Measurements from ENCODE around the gene RGS10. TPM values are rescaled to one million over a fixed set of nuclear protein-coding genes. Genes with fewer than 3 reads are reported as not detected.

Gene RGS10
- total RNA-seq, 1 experiment from 2014 or later: 46.0 TPM

DNA sequence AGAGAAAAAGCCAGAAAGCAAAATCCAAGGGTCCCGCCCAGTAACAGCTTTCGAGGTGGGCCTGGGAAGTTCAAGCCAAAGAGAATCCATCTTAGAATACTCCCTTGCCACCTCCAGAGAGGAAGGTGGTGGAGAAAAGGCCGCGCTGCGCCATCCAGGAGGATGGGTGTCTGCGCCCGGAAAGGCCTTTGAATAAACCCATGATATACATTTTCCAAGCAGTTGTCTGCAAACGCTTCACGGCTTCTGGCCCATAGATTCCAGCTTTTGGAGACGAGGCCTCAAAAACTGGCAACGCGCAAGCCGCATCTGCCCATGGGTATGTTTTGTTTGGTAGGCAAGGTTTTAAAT is 17.8 kb downstream of the RGS10 start:
- H3K27ac ChIP-seq: no peak overlapping the region
- intact Hi-C loops (cut with micrococcal nuclease; ENCODE audit: unreplicated experiment): loop anchor here (5.0 kb wide), 2 partner anchors 62 to 133 kb away; no protein-coding TSS in a partner anchor

DNA sequence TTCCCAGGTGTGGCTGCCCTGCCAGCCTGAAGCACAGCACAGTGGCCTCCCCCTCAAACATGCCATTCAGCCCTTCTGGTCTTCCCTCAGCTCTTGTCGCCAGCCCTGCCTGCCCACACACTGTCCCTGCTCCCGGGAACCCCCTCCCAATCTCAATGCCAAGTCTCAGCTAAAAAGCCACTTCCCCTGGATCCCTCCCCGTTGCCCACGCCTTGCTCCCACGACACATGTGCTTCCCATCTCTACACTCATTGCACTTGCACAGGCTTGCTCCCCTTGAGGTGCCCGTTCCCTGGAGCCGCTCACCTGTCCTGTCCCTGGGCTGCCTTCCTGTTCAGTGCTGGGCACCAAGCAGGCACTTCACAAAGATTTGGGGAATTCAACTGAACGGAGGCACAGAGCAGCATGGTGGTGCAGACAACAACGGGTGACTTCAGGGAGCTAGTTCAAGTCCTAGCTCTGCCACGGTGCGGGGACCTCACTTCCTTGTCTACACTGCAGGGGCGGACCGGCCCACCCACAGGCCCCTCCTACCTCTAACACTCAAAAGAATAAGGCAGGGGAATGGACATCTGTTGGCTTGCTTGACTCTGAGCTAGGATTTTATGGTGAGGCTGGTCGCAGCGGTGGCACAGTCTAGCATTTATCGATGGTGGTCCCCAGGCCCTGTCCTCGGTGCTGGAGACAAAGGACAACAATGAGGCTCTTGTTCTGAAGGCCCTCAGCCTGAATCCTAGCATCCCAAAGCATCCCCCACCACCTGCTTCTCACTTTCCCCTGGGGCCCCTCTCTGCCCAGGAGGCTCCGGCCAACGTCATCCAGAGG is 18.4 kb downstream of the RGS10 start:
- CTCF ChIA-PET: interaction anchor here (0.6 kb wide), 1 partner anchor 24 kb away, joined by 4 read pairs; no protein-coding TSS in a partner anchor
- Histone ChIP-seq H3K9me3 (ENCODE audit: insufficient read depth, low read depth) (no peaks in the 10 kb centered on the region), H3K4me1 (replicated peaks; ENCODE audit: insufficient read depth) (peaks cover 28% of the 10 kb centered on the region), H3K79me2 (ENCODE audit: low read depth) (no peaks in the 10 kb centered on the region), H3F3A (ENCODE audit: insufficient read depth, low read depth) (peaks cover 21% of the 10 kb centered on the region), H3K27ac (peak overlapping the region; percentile 60), H2AFZ (no peak overlapping the region), H3K4me2 (peak overlapping the region; percentile 37; the same call in 1 of the 2 replicates), H3K4me3 (no peak overlapping the region), H4K20me1 (ENCODE audit: insufficient read depth) (no peaks in the 10 kb centered on the region), H3K9me2 (ENCODE audit: insufficient read depth) (no peaks in the 10 kb centered on the region), H3K27me3 (ENCODE audit: insufficient read depth, low read depth) (no peaks in the 10 kb centered on the region), H3K36me3 (ENCODE audit: low read depth) (no peaks in the 10 kb centered on the region)
- no TSS peak for BruUV-seq (replicated peaks)
- no peak for DNase-seq
- intact Hi-C loops (cut with micrococcal nuclease; ENCODE audit: unreplicated experiment): loop anchor here (1.0 to 5.0 kb wide), 4 partner anchors 17 to 133 kb away; no protein-coding TSS in a partner anchor
- POLR2A ChIA-PET (ENCODE audit: unreplicated experiment): no interaction called here
- TF ChIP-seq, protein P1, sequence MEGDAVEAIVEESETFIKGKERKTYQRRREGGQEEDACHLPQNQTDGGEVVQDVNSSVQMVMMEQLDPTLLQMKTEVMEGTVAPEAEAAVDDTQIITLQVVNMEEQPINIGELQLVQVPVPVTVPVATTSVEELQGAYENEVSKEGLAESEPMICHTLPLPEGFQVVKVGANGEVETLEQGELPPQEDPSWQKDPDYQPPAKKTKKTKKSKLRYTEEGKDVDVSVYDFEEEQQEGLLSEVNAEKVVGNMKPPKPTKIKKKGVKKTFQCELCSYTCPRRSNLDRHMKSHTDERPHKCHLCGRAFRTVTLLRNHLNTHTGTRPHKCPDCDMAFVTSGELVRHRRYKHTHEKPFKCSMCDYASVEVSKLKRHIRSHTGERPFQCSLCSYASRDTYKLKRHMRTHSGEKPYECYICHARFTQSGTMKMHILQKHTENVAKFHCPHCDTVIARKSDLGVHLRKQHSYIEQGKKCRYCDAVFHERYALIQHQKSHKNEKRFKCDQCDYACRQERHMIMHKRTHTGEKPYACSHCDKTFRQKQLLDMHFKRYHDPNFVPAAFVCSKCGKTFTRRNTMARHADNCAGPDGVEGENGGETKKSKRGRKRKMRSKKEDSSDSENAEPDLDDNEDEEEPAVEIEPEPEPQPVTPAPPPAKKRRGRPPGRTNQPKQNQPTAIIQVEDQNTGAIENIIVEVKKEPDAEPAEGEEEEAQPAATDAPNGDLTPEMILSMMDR (conservative IDR thresholded peaks at IDR 0.05): no peak
- no peak for TF ChIP-seq EZH2 (IDR thresholded peaks at IDR 0.05; ENCODE audit: low read depth)

More for the DNA sequence above, 17.8 kb downstream of the RGS10 start:
- no TSS peak for BruUV-seq (replicated peaks)
- no peaks in the 10 kb centered on the region for H3K79me2 ChIP-seq (ENCODE audit: low read depth)
- peaks cover 28% of the 10 kb centered on the region for H3K4me1 ChIP-seq (replicated peaks; ENCODE audit: insufficient read depth)
- H3K9me2 ChIP-seq (ENCODE audit: insufficient read depth): no peaks in the 10 kb centered on the region
- peaks cover 21% of the 10 kb centered on the region for H3F3A ChIP-seq (ENCODE audit: insufficient read depth, low read depth)
- no peaks in the 10 kb centered on the region for H3K9me3 ChIP-seq (ENCODE audit: insufficient read depth, low read depth)
- DNase-seq: no peak
- H3K4me2 ChIP-seq: no peak overlapping the region
- POLR2A ChIA-PET (ENCODE audit: unreplicated experiment): no interaction called here
- H4K20me1 ChIP-seq (ENCODE audit: insufficient read depth): no peaks in the 10 kb centered on the region
- no peak overlapping the region for H2AFZ ChIP-seq
- CTCF ChIA-PET: no interaction called here
- no peak overlapping the region for H3K4me3 ChIP-seq
- no peaks in the 10 kb centered on the region for H3K27me3 ChIP-seq (ENCODE audit: insufficient read depth, low read depth)
- TF ChIP-seq EZH2 (IDR thresholded peaks at IDR 0.05; ENCODE audit: low read depth): no peak
- TF ChIP-seq, protein P1 (conservative IDR thresholded peaks at IDR 0.05): no peak
- H3K36me3 ChIP-seq (ENCODE audit: low read depth): no peaks in the 10 kb centered on the region

GRCh38 chr10:119522747-119523426 is 19.6 kb downstream of the RGS10 start:
- no peak overlapping the region for H3K4me3 ChIP-seq
- no peaks in the 10 kb centered on the region for H3K9me3 ChIP-seq (ENCODE audit: insufficient read depth, low read depth)
- H3K9me2 ChIP-seq (ENCODE audit: insufficient read depth): no peaks in the 10 kb centered on the region
- DNase-seq: peak; percentile 85 to 96
- TF ChIP-seq EZH2 (IDR thresholded peaks at IDR 0.05; ENCODE audit: low read depth): no peak
- TF ChIP-seq, protein P1 (conservative IDR thresholded peaks at IDR 0.05): no peak
- peaks cover 21% of the 10 kb centered on the region for H3F3A ChIP-seq (ENCODE audit: insufficient read depth, low read depth)
- H3K79me2 ChIP-seq (ENCODE audit: low read depth): no peaks in the 10 kb centered on the region
- no peak overlapping the region for H2AFZ ChIP-seq
- ChIA-PET POLR2A (ENCODE audit: unreplicated experiment) (interaction anchor here (0.6 to 0.7 kb wide), 3 partner anchors 19 to 221 kb away, joined by 5 to 24 read pairs (median 5); partner anchors contain the start of gene RGS10), CTCF (no interaction called here)
- TSS peak; percentile 36 for BruUV-seq (replicated peaks)
- no peak overlapping the region for H3K4me2 ChIP-seq
- H3K36me3 ChIP-seq (ENCODE audit: low read depth): no peaks in the 10 kb centered on the region
- H3K4me1 ChIP-seq (replicated peaks; ENCODE audit: insufficient read depth): peaks cover 28% of the 10 kb centered on the region
- H4K20me1 ChIP-seq (ENCODE audit: insufficient read depth): no peaks in the 10 kb centered on the region
- intact Hi-C loops (cut with micrococcal nuclease; ENCODE audit: unreplicated experiment): loop anchor here (1.0 to 5.0 kb wide), 4 partner anchors 18 to 134 kb away; no protein-coding TSS in a partner anchor
- peak overlapping the region; percentile 77 for H3K27ac ChIP-seq
- no peaks in the 10 kb centered on the region for H3K27me3 ChIP-seq (ENCODE audit: insufficient read depth, low read depth)
